T-helper 22 cell (primary cell): ENCODE results near the gene FARSA.
A peak's percentile ranks its signal among the peaks of the same experiment; 100 is the strongest.
"Not testable (repeated sequence)": the region's sequence is repeated elsewhere in the genome, so short reads cannot be mapped to it uniquely, and the experiment has no call there.

ENCODE experiments used
- DNase-seq: peaks from one replicate; pipeline ENCODE4 v3.0.0-alpha.2; 2020; ENCODE audit warnings: low read depth

The FARSA gene

GRCh38 chr19:12933287-12934072 lies at the start of gene FARSA:
Gene FARSA (minus strand): TSS chr19:12933711. CDS start chr19:12933696, 15 bp downstream.
- DNase-seq, result peak; percentile 84

GRCh38 chr19:12983091-12983490 lies 49.6 kb upstream of the FARSA start:
- DNase-seq, result no peak

DNA sequence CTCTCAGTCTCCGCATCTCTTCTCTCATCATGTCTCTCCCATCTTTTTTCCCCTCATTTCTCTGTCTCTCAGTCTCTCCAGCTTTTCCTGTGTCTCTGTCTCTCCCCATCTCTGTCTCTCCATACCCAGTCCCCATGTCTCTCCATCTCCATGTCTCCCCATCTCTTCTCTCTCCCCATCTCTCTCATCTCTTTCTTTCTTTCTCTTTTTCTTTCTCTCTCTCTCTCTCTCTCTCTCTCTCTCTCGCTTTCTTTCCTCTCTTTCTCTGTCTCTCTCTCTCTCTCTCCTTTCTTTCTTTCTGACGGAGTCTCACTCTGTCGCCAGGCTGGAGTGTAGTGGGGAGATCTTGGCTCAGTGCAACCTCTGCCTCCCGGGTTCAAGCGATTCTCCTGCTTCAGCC lies 49.1 kb upstream of the FARSA start:
- no peak for DNase-seq

DNA sequence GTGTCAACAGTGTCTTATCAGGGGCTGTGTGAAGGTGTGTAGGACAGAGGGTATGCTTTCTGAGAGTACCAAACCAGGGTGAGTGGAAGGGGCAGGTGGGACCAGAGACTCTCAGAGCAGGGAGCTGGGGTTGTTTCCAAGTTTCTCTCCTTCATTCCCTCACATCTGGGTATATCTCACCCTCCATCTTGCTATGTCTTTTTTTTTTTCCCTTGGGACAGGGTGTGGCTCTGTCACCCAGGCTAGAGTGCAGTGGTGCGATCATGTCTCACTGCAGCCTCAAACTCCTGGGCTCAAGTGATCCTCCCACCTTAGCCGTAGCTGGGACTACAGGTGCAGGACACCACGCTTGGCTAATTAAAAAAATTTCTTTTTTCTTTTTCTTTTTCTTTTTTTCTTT lies 46.5 kb upstream of the FARSA start:
- DNase-seq, result no peak

GRCh38 chr19:12976109-12976508 lies 42.6 kb upstream of the FARSA start:
- DNase-seq, result not testable (repeated sequence)

DNA sequence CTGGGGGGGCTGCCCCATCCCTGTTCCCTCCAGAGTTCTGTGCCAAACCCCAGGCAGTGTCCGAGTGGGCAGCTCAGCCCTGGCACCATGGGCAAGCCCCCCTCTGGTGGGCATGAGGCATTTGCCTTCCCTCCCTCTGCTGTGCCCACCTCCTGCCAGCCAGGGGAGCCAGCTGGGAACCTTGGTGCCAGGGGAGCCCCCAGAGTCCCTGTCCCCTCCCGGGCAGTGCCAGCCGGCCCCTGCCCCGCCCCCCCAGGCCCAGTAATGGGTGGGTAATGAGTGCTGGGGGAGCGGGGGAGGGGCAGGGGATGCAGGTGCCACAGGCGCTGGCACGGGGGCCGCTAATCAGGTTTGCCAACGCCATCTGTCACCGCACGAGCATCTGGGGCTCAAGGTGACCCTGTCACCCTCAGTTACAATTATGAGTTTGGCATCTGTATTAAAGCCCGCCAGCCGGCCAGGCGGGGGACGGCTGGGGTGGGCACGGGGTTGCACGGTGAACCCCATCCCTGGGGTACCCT lies 41.8 kb upstream of the FARSA start:
- DNase-seq, result no peak

- DNase-seq, result no peak
These were observed 41.0 kb upstream of the FARSA start for GRCh38 chr19:12974301-12975220.

- DNase-seq, result no peak
These were observed 39.7 kb upstream of the FARSA start for GRCh38 chr19:12973236-12973635.

DNA sequence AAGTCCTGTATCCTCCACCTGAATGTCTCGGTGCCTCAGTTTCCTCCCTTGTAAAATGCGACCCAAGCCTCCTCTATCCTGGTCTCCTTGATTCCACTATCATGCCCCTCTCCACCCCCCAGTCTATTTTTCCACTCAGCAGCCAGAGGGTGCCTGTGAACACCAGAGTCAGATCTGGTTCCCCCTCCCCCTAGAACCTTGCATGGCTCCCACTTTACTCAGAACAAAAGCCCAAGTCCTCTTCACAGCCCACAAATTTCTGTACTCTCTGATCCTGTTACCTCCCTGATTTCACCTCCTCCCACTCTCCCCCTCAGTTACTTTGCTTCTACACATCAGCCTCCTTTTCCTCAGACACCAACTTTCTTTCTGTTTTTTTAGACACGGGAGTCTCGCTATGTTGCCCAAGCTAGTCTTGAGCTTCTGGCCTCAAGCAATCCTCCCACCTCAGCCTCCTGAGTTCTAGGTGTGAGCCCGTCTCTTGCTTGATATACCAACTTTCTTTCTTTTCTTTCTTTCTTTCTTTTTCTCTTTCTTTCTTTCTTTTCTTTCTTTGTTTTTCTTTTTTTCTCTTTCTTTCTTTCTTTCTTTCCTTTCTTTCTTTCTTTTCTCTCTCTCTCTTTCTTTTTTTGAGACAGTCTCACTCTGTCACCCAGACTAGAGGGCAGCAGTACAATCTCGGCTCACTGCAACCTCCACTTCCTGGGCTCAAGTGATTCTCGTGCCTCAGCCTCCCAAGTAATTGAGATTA lies 36.7 kb upstream of the FARSA start:
- DNase-seq, result no peak

GRCh38 chr19:12969292-12969988 lies 35.9 kb upstream of the FARSA start, which contains the start of gene DAND5:
Gene DAND5 (plus strand): TSS chr19:12969576. CDS start chr19:12969661, 85 bp downstream.
- no peak for DNase-seq

DNA sequence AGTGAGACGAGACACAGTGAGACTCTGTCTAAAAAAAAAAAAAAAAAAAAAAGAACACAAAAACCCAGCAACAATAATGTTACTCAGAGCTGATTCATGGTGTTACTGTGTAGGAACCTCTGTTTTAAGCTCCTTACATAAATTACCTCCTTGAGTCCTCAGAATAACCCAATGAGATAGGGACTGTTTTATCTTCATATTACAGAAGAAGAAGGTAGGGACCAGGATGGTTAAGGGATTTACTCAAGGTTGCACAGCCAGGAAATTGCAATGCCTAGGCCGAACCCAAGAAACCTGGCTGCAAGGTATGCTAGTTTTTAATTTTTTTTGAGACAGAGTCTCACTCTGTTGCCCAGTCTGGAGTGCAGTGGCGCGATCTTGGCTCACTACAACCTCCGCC lies 34.4 kb upstream of the FARSA start:
- DNase-seq, result no peak

DNA sequence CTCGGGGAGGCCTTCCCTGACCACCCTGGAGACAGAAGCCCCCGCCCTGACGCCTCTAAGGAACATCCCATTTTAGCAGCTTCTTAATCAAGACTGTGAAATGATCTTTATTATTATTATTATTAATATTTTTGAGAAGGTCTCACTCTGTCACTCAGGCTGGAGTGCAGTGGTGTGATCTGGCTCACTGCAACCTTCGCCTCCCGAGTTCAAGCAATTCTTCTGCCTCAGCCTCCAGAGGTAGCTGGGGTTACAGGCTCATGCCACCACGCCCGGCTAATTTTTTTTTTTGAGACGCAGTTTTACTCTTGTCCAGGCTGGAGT lies 32.3 kb upstream of the FARSA start:
- DNase-seq, result no peak

DNA sequence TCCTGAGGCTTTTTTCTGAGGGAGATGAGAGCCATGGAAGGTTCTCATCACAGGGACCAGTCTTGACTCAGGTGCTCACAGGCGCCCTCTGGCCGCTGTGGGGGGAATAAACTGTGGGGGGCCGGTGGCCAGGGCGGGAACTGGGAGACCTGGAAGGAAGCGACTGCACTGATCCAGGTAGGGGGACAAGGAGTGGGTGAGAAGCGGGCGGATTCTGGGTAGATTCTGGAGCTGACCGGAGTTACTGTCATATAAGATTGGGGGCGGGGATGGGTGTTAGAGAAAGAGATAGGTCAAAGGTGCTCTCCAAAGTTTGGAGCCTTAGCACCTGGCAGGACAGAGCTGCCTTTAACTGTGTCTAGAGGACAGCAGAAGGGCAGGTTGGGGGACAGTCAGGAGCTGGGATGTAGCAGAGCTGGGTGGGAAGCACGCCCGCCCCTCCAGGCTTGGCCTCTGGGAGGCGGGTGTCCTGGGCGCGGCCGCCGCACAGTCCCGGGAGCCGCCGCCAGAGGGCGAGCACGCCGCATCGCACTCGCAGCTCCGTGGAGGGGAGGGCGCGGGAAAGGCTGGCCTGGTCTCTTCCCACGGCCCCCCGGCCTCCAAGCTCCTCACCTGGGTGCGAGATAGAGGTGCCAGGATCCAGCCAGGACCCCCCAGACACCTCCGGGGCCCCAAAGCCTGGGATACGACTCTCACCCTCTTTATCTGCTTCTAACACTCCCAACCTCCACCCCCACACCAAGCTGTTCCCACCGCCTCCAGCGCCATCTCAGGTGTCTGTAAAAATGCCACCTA lies 31.7 kb upstream of the FARSA start:
- peak; percentile 48 for DNase-seq

DNA sequence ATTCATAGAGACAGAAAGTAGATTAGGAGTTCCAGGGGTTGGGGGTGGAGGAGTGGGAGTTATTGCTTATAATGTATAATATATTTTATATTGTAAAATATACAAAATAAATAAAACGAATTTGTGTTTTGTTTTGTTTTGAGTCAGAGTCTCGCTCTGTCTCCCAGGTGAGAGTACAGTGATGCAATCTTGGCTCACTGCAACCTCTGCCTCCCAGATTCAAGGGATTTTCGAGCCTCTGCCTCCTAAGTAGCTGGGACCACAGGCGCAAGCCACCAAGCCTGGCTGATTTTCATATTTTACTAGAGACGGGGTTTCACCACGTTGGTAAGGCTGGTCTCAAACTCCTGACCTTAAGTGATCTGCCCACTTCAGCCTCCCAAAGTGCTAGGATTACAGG lies 26.0 kb upstream of the FARSA start:
- no peak for DNase-seq

DNA sequence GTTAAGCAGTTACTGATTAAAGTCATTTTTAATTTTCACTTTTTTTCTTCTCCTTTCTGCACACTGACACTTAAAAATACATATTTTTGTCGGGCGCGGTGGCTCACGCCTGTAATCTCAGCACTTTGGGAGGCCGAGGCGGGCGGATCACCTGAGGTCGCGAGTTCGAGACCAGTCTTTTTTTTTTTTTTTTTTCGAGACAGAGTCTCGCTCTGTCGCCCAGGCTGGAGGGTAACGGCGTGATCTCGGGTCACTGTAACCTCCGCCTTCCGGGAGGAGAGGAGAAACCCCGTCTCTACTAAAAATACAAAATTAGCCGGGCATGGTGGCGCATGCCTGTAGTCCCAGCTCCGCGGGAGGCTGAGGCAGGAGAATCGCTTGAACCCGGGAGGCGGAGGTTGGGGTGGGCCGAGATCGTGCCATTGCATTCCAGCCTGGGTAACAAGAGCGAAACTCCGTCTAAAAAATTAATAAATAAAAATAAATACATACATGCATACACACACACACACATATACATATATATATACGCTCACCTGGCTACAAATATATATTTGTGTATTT lies 24.0 kb upstream of the FARSA start:
- DNase-seq, result not testable (repeated sequence)

GRCh38 chr19:12956446-12957388 lies 23.2 kb upstream of the FARSA start, which contains the start of gene GADD45GIP1:
Gene GADD45GIP1 (minus strand): TSS chr19:12957223. CDS start chr19:12957212, 11 bp downstream.
- peak; percentile 59 for DNase-seq

- DNase-seq, result no peak
These were observed 22.5 kb upstream of the FARSA start for GRCh38 chr19:12955996-12956395.

DNA sequence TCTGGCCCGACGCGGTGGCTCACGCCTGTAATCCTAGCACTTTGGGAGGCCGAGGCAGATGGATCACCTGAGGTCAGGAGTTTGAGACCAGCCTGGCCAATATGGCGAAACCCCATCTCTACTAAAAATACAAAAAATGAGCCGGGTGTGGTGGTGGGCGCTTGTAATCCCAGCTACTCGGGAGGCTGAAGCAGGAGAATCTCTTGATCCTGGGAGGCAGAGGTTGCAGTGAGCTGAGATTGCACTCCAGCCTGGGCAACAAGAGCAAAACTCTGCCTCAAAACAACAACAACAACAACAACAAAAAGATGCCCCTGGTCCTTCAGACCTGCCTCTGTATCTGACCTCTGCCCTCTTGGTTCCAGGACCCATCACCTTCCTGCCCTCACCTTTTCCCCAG lies 22.1 kb upstream of the FARSA start:
- DNase-seq, result not testable (repeated sequence)

- DNase-seq, result no peak
These were observed 21.1 kb upstream of the FARSA start for GRCh38 chr19:12954612-12954962.
